Neural progenitor cell (in vitro differentiated cells): ENCODE data around the gene ZNF577.

Source experiments
- EZH2 ChIP-seq: fragments of 200-600 bp; sonication (generic); IDR thresholded peaks from 2 replicates; pipeline ENCODE4 v1.6.1; 2017; ENCODE audit warnings: antibody characterized with exemption, mild to moderate bottlenecking, moderate library complexity
- TF ChIP-seq, protein P1 (sequence below): fragments of 200-600 bp; sonication (generic); IDR thresholded peaks from 2 replicates; pipeline ENCODE4 v1.5.1; 2017; ENCODE audit warnings: antibody characterized with exemption, mild to moderate bottlenecking

DNA sequence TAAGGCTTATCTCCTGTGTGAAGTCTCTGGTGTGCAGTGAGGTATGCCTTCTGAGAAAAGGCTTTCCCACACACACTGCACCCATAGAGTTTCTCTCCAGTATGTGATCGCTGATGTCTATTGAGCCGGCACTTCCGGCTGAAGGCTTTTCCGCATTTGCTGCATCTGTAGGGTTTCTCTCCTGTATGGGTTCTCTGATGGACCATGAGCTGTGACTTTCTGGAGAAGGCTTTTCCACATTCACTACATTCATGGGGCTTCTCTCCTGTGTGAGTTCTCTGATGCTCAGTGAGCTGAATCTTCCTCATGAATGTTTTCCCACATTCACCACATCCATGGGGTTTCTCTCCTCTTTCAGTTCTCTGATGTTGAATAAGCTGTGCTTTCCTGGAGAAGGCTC, 14.7 kb downstream of the ZNF577 start:
- TF ChIP-seq, protein P1, sequence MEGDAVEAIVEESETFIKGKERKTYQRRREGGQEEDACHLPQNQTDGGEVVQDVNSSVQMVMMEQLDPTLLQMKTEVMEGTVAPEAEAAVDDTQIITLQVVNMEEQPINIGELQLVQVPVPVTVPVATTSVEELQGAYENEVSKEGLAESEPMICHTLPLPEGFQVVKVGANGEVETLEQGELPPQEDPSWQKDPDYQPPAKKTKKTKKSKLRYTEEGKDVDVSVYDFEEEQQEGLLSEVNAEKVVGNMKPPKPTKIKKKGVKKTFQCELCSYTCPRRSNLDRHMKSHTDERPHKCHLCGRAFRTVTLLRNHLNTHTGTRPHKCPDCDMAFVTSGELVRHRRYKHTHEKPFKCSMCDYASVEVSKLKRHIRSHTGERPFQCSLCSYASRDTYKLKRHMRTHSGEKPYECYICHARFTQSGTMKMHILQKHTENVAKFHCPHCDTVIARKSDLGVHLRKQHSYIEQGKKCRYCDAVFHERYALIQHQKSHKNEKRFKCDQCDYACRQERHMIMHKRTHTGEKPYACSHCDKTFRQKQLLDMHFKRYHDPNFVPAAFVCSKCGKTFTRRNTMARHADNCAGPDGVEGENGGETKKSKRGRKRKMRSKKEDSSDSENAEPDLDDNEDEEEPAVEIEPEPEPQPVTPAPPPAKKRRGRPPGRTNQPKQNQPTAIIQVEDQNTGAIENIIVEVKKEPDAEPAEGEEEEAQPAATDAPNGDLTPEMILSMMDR = no peak
- TF ChIP-seq EZH2 = no peak
